ENCODE data around the gene CFAP298.

- no peak for TF ChIP-seq L3MBTL2 (conservative IDR thresholded peaks at IDR 0.05)
- TF ChIP-seq SP1 (IDR thresholded peaks at IDR 0.05) = no peak
- TF ChIP-seq FOXA1 (IDR thresholded peaks at IDR 0.05) = no peak
- no peak for TF ChIP-seq ELF4 (IDR thresholded peaks at IDR 0.05)
- no peak for TF ChIP-seq BHLHE40 (IDR thresholded peaks at IDR 0.05; ENCODE audit: borderline replicate concordance)
- TF ChIP-seq SUZ12 (IDR thresholded peaks at IDR 0.05) = no peak
- no peak for TF ChIP-seq PKNOX1 (IDR thresholded peaks at IDR 0.05)
Observed at GRCh38 chr21:32590130-32590529, 22.0 kb downstream of the CFAP298 start.

Measured in HEK293T (cell line).